Astrocyte (in vitro differentiated cells and primary cell): Measurements from ENCODE around the gene FOXA2. TPM values are rescaled to one million over a fixed set of nuclear protein-coding genes. Genes with fewer than 3 reads are reported as not detected.

Source experiments
- DNase-seq: peaks from one replicate; pipeline ENCODE4 v3.0.0-alpha.2; 2010; ENCODE audit warnings: low read depth
- FAIRE-seq: peaks from 2 replicates; lab custom pipeline; 2011; peaks lifted over from hg19 to GRCh38; lab: Jason Lieb, UNC
- H2AFZ ChIP-seq: 2 replicates; pipeline ENCODE4 v1.6.0; 2012; ENCODE audit warnings: low read depth, low read length, inconsistent platforms
- H3K27ac ChIP-seq: 2 replicates; pipeline ENCODE4 v1.5.1; 2011; ENCODE audit warnings: low read depth, low read length, inconsistent platforms
- H3K27me3 ChIP-seq: 2 replicates; pipeline ENCODE4 v1.6.0; 2011; ENCODE audit warnings: low read length, inconsistent platforms; ENCODE audit not compliant: insufficient read depth
- H3K36me3 ChIP-seq: 2 replicates; pipeline ENCODE4 v1.5.1; 2011; ENCODE audit warnings: low read length, inconsistent platforms; ENCODE audit not compliant: insufficient read depth
- H3K4me1 ChIP-seq: 2 replicates; pipeline ENCODE4 v1.5.1; 2011; ENCODE audit warnings: low read length, inconsistent platforms; ENCODE audit not compliant: insufficient read depth
- H3K4me2 ChIP-seq: 2 replicates; pipeline ENCODE4 v1.6.0; 2012; ENCODE audit warnings: low read length, inconsistent platforms
- H3K4me3 ChIP-seq: 2 replicates; pipeline ENCODE4 v1.5.1; 2011; ENCODE audit warnings: low read depth, mild to moderate bottlenecking, low read length, inconsistent platforms; ENCODE audit not compliant: insufficient read depth
- H3K79me2 ChIP-seq: 2 replicates; pipeline ENCODE4 v1.6.0; 2012; ENCODE audit warnings: mild to moderate bottlenecking, low read length, inconsistent platforms; ENCODE audit not compliant: insufficient read depth
- H3K9ac ChIP-seq: 2 replicates; pipeline ENCODE4 v1.6.0; 2012; ENCODE audit warnings: mild to moderate bottlenecking, low read length, inconsistent platforms
- H3K9me3 ChIP-seq: 2 replicates; pipeline ENCODE4 v1.5.1; 2012; ENCODE audit warnings: low read depth, mild to moderate bottlenecking, low read length, inconsistent platforms; ENCODE audit not compliant: insufficient read depth
- H4K20me1 ChIP-seq: 2 replicates; pipeline ENCODE4 v1.6.0; 2012; ENCODE audit warnings: low read length, inconsistent platforms; ENCODE audit not compliant: insufficient read depth
- H3K27ac Mint-ChIP-seq: one replicate; pipeline ENCODE4 v1.8.0; 2021; ENCODE audit warnings: mild to moderate bottlenecking, mixed read lengths; ENCODE audit not compliant: unreplicated experiment
- H3K27me3 Mint-ChIP-seq: one replicate; pipeline ENCODE4 v1.8.0; 2021; ENCODE audit warnings: low read depth, mixed read lengths; ENCODE audit not compliant: unreplicated experiment
- H3K36me3 Mint-ChIP-seq: one replicate; pipeline ENCODE4 v1.8.0; 2021; ENCODE audit warnings: low read depth, mixed read lengths; ENCODE audit not compliant: unreplicated experiment
- H3K4me1 Mint-ChIP-seq: one replicate; pipeline ENCODE4 v1.8.0; 2021; ENCODE audit warnings: low read depth, mixed read lengths; ENCODE audit not compliant: unreplicated experiment
- H3K4me3 Mint-ChIP-seq: one replicate; pipeline ENCODE4 v1.8.0; 2021; ENCODE audit warnings: mild to moderate bottlenecking, moderate library complexity, mixed read lengths; ENCODE audit not compliant: unreplicated experiment
- H3K9me3 Mint-ChIP-seq: one replicate; pipeline ENCODE4 v1.8.0; 2021; ENCODE audit warnings: mild to moderate bottlenecking, mixed read lengths; ENCODE audit not compliant: unreplicated experiment
- EZH2 ChIP-seq: IDR thresholded peaks from 2 replicates; pipeline ENCODE4 v1.6.1; 2012; ENCODE audit warnings: mild to moderate bottlenecking, low read length, inconsistent platforms; ENCODE audit not compliant: insufficient read depth
- total RNA-seq: library from RNA; stranded (reverse); gene quantifications from 2 replicates; pipeline ENCODE4 v1.2.1, GENCODE V29; 2021
- TF ChIP-seq, protein P1 (sequence below): IDR thresholded peaks from 2 replicates; pipeline ENCODE4 v1.5.1; 2011; ENCODE audit warnings: low read depth, mild to moderate bottlenecking, inconsistent platforms, low read length, moderate library complexity; ENCODE audit not compliant: insufficient read depth

Gene FOXA2
- total RNA-seq, 1 donor from 2014 or later: not detected

DNA sequence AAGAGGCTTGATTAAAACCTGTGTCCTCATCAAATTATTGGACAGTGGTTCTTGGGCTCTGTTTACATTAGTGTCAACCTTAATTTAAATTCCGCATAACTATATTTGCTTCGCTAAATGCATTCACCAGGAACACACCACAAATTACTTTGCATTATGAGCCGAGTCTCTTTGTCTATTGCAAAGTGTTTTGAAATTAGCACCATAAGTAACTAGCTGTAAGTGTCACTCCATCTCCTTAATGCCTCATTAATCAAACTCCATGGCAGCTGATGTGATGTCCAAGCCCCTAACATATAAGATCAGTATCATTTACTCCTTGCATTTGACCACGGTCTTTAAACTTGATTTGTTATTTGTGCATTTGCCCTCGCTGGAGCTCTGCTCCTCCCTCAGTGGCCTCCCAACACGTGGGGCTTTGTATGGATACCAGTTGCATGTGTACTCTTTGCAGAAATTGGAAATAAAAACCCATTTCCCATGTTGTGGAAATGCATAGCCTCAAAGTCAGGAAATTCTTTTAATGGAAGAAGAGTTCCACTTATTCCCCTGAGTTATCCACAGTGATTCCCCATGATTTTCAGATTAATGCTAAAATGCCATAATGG lies 24.6 kb downstream of the FOXA2 start:
- H3K36me3 ChIP-seq: no peaks in the 10 kb centered on the region
- no peak overlapping the region for H3K9ac ChIP-seq
- H3K4me1 ChIP-seq: no peaks in the 10 kb centered on the region
- Mint-ChIP-seq H3K27me3 (peaks cover 92% of the 10 kb centered on the region), H3K36me3 (no peaks in the 10 kb centered on the region), H3K4me1 (no peaks in the 10 kb centered on the region), H3K4me3 (no peak overlapping the region), H3K9me3 (peaks cover 8% of the 10 kb centered on the region), H3K27ac (no peak overlapping the region)
- H2AFZ ChIP-seq: no peak overlapping the region
- DNase-seq: no peak
- no peaks in the 10 kb centered on the region for H4K20me1 ChIP-seq
- no peak overlapping the region for H3K4me3 ChIP-seq
- no peak overlapping the region for H3K27ac ChIP-seq
- FAIRE-seq: no peak
- no peak overlapping the region for H3K4me2 ChIP-seq
- no peaks in the 10 kb centered on the region for H3K9me3 ChIP-seq
- TF ChIP-seq, protein P1, sequence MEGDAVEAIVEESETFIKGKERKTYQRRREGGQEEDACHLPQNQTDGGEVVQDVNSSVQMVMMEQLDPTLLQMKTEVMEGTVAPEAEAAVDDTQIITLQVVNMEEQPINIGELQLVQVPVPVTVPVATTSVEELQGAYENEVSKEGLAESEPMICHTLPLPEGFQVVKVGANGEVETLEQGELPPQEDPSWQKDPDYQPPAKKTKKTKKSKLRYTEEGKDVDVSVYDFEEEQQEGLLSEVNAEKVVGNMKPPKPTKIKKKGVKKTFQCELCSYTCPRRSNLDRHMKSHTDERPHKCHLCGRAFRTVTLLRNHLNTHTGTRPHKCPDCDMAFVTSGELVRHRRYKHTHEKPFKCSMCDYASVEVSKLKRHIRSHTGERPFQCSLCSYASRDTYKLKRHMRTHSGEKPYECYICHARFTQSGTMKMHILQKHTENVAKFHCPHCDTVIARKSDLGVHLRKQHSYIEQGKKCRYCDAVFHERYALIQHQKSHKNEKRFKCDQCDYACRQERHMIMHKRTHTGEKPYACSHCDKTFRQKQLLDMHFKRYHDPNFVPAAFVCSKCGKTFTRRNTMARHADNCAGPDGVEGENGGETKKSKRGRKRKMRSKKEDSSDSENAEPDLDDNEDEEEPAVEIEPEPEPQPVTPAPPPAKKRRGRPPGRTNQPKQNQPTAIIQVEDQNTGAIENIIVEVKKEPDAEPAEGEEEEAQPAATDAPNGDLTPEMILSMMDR: no peak
- TF ChIP-seq EZH2: no peak
- H3K79me2 ChIP-seq: no peaks in the 10 kb centered on the region
- peaks cover 16% of the 10 kb centered on the region for H3K27me3 ChIP-seq

GRCh38 chr20:22557403-22558276 lies 26.7 kb downstream of the FOXA2 start:
- no peak overlapping the region for H3K4me3 Mint-ChIP-seq
- H3K4me1 Mint-ChIP-seq: no peaks in the 10 kb centered on the region
- H3K9me3 Mint-ChIP-seq: peaks cover 19% of the 10 kb centered on the region
- H3K27ac ChIP-seq: no peak overlapping the region
- no peak overlapping the region for H2AFZ ChIP-seq
- H4K20me1 ChIP-seq: no peaks in the 10 kb centered on the region
- DNase-seq (no peak), FAIRE-seq (no peak)
- peaks cover 16% of the 10 kb centered on the region for H3K27me3 ChIP-seq
- TF ChIP-seq, protein P1: no peak
- TF ChIP-seq EZH2: no peak
- no peak overlapping the region for H3K4me2 ChIP-seq
- H3K36me3 Mint-ChIP-seq: no peaks in the 10 kb centered on the region
- no peak overlapping the region for H3K9ac ChIP-seq
- no peak overlapping the region for H3K27ac Mint-ChIP-seq
- no peaks in the 10 kb centered on the region for H3K36me3 ChIP-seq
- H3K27me3 Mint-ChIP-seq: peaks cover 82% of the 10 kb centered on the region
- H3K9me3 ChIP-seq: peaks cover 4% of the 10 kb centered on the region
- no peaks in the 10 kb centered on the region for H3K79me2 ChIP-seq
- H3K4me1 ChIP-seq: no peaks in the 10 kb centered on the region
- no peak overlapping the region for H3K4me3 ChIP-seq
